Posterior cingulate gyrus (tissue), 11 donors: ENCODE data around the gene MRPL10.

Experiments used
- DNase-seq, 10 donors: peaks; one replicate each; pipeline versions ENCODE4 v3.0.0 to v3.0.0-alpha.2; 2020 to 2021; ENCODE audit warnings: mixed read lengths in 3 of 10
- intact Hi-C: fragments of 100-400 bp; cut with DNase I; formaldehyde crosslinking; loops from one replicate; pipeline ENCODE4 v1.15.1; 2023

The MRPL10 gene

DNA sequence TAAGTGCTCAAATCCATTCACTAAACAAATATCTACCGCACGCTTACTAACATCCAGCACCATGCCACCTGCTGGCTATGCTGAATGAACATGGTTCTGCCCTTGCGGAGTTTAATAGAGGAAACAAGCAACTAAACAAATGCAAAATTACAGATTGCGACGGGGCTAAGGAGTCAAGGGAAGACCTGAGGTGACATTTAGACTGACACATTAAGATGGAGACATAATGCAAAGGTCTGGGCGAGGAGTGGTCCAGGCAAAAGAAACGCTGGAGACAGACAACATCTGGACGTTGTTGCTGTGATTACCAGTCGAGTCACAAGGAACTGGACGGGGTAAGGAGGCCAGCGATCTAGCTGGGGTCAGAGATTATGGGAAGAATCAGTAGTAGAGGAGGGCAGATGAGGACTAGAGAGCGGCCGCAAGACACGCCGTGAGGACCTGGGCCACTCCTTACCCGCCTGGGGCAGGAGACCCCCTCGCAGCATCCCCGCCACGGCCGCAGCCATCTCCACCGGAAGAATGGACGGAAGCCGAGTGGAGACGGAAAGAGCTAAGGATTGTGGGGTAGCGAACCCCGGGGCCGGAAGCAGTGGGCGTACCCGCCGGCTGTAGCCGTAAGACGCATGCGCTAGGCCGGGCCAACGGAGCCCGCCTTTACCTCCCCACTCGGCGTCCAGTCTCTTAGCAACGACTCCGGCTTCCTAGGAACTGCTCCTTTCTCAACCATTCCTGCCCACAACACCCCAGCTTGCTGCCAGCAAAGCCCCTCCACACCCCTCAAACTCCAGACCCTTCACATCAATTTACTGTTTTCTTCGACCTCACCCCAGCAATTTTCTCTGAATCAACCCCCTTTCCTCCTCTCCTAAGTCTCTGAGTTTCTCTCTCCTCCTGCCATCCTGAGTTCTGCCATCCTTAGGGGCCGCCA lies at the start of gene MRPL10, which contains the start of gene LRRC46:
Gene MRPL10, minus strand, starts transcription at position 539 of the 931 bp plus-strand sequence. Its CDS starts 30 bp downstream, at position 509.
Gene LRRC46, plus strand, starts transcription at position 668 of the 931 bp plus-strand sequence. CDS start 320 bp downstream, outside the sequence.
- peak; percentile 85 to 98 (median 90) for DNase-seq
- intact Hi-C loops = no loop called here

GRCh38 chr17:47879776-47880454 lies 48.6 kb upstream of the MRPL10 start:
- intact Hi-C loops = no loop called here
- DNase-seq = peak in 2 of 10 donors; percentile 62 to 64

DNA sequence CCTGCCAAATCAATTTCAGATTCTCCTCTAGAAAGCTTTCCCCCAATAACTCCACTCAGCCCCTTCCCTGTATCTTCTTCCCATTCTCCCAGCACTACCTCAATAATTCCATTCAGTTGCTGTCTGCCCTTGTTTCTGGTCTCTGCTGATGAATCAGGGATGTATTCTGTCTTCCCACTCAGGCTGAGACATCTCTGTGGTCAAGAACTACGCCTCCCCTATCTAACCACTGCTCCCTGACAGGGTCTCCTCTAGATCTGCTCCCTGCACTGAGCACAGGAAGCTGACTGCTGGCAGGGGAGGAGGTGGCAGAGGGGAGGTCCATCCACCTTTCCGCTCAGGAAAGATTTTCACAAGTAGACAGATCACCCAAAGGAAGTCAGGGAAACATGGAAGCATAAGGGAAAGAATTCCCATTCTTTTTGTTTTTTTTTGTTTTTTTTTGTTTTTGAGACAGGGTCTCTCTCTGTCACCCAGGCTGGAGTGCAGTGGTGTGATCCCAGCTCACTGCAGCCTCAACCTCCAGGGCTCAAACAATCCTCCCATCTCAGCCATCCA lies 47.8 kb upstream of the MRPL10 start:
- peak in 1 of 10 donors; percentile 28 for DNase-seq
- intact Hi-C loops = no loop called here

DNA sequence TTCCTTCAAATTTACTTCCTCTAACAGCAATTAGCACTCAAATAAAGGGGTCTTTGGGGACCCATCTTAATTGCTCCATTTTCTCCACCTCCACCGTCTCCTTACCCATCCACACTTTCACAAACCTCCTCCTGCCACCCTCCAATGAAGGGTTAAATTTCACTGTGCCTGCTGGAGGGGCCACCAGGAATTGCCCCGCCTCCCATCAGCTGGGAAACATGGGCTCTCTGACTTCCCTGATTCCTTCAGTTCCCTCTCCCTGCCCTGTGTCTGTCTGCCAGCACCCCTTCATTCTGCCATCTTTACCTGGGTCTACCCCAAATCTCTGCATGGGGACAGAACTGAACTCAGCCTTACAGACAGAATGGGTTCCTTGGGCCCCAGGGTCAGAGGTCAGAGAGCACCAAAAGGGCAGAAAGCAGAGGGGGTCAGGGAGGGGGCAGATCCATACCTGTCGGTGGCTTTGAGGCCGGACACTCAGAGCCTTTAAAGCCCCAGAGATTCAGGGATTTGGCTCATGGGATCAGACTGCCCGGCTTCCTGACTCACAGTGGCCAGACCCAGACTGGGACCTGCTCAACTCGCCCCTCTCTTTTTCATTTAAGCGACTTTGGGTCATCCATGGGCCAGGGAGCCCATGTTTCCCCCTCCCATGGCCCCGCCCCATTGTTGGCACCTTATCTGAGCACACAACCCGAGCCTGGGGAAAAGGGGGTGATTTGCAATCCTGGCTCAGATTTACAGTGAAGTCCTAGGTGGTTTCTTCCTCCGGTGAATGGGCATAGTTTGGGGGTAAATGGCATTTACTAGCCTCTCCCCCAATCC lies 47.1 kb upstream of the MRPL10 start:
- peak in 1 of 10 donors; percentile 40 for DNase-seq
- intact Hi-C loops = no loop called here

- DNase-seq = peak in 1 of 10 donors; percentile 26
Observed at GRCh38 chr17:47877368-47878034, 46.2 kb upstream of the MRPL10 start.

DNA sequence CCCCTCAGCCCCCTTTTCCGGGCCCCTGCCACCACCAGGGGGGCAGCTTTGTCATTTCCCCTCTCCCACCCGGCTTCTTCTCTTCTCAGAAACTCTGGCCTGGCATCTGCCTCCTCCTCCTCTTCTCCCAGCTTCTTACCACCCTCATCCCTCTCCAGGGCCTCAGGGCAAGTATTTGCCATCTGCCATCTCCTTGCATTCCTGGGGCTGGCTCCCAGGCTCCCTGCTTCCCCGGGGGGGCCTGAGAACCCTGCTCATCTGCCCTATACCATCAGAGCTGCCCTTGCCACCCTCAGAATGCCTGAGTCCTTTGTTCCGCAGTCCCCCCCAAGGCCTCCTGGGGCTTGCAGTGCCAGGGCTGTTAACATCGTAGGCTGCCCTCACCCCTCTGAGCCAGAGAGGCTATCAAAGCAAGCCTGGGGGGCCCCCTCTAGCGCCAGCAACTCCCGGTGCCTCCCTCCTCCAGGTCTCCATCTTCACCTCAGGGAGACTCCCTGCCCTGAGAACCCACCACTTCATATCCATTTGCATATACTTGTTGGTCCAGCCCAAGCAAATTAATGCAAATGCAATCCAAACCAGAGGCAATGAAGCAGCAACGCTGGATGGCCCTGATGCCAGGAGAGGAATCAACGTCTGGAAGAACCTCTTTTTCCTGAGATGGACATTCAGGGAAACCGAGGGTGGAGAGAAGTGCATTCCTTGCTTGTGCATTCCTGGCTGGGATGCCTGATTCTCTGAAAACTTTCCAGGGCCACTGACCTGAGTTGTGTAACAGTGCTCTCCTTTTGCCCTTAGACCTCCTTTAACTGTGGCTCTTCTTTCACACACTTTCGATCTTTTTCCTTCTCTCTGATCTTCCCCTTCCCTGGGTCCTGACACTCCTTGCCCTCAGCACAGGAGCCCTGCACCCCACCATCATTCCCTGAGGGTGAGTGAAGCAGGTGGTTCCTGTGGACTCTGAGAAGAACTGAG lies 44.0 kb upstream of the MRPL10 start:
- intact Hi-C loops = no loop called here

More at GRCh38 chr17:47877368-47878034, 46.2 kb upstream of the MRPL10 start:
- intact Hi-C loops = no loop called here

GRCh38 chr17:47873200-47874090 lies 42.1 kb upstream of the MRPL10 start:
- intact Hi-C loops = no loop called here
- no peak for DNase-seq

More for the DNA sequence above, 44.0 kb upstream of the MRPL10 start:
- peak in 1 of 10 donors; percentile 25 for DNase-seq

GRCh38 chr17:47872651-47873161 lies 41.4 kb upstream of the MRPL10 start:
- no peak for DNase-seq
- intact Hi-C loops = no loop called here

DNA sequence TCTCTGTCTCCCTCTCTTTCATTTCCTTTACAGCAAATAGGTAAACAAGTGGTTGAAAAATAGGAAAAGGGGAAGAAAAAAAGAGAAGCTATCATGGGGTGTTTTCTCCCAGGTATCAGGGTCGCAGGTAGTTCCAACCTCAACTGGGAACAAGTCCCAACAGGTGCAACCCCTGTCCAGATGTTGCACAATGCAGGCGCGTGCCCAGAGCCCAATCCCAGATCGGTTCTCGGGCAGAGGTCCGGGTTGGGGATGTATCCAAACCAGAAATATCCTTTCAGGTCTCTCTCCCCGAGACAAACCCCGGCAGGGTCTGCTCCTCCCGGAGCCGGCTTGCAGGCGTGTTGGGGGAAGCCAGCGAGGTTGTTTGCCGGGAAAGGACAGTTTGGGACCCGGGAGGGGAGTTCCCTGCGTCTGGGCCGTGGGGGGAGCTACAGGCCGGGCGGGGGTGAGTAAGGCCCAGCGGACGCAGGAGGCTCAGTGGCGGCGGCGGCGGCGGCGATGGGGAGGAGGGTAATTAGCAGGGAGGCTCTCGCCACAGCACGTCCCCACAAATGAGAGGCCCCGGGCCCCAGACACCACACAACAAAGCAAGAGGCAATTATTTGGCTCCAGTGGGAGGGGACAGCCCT lies 40.8 kb upstream of the MRPL10 start:
- intact Hi-C loops = no loop called here
- DNase-seq = no peak

DNA sequence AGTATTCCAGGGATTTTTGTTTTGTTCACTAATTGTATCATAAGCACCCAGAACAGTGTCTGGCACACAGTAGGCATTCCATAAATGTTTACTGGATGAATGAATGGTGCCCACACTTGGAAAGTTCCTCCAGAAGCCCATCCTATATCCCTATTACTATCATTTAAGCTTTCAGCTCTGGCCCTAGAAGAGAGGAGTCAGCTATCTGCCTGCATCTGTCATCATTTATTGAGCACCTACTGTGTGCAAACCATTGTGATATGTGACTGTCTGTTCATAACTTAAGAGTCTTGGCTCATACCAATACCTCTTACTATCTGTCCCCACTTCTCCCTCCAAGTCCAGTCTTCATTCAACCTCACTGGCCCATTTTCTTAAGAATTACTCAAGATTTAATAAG lies 39.7 kb upstream of the MRPL10 start:
- intact Hi-C loops = no loop called here
- no peak for DNase-seq

- intact Hi-C loops = no loop called here
- no peak for DNase-seq
Observed at GRCh38 chr17:47870056-47870455, 38.7 kb upstream of the MRPL10 start.

- intact Hi-C loops = no loop called here
- no peak for DNase-seq
Observed at GRCh38 chr17:47869114-47869513, 37.8 kb upstream of the MRPL10 start.

DNA sequence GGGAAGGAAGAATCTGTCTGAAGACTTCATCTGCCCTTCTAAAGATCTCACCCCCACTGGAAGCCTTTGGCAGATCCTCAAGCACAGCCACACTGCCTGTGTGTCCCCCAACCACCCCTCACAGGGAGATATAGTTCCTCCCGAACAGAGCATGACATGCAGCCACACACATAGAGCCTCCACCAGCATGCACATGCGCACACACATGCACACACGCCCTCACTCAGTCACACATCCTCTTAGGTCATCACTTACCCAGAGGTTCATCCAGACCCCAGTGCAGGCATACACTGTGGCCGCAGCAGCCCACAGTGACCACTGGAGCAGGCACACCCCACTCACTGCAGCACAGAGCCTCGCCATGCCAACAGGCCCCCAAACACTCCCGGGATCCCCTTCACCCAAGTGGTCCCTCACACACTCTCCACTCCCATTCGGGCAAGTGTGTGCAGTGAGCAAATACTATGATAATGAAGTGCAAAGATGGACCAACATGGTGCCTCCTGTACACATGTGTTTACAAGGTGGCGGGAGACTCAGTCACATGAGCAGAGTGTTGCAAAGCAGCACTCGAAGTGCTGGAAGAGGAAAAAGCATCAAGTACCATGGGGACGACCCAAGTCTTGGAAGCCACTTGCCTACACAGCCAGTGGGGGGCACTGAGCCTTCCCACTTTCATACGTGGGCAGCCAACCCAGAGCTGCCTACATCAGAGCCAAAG lies 36.6 kb upstream of the MRPL10 start:
- intact Hi-C loops = no loop called here

GRCh38 chr17:47866941-47867340 lies 35.6 kb upstream of the MRPL10 start:
- DNase-seq = no peak
- intact Hi-C loops = no loop called here

More for the DNA sequence above, 36.6 kb upstream of the MRPL10 start:
- DNase-seq = no peak

DNA sequence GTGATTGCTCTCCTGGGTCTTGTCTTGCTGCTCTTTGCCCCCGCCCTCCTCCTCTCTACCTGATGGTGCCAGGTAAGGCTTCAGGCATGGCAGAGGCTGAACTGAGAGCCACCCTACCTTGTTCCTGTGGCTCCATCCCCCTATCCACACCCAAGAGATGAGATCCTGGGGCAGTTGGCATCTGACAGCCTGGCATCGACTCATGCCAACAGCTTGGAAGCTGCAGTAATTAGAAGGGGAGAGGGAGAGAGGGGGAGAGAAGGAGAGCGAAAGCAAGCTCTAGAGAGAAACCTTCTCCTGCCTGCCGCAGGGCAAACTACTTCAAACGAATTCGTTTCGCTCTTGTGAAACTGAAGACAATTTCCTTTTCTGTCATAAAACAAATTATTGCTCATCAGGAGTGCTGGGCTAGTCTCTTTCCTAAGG lies 33.5 kb upstream of the MRPL10 start:
- DNase-seq = no peak
- intact Hi-C loops = no loop called here
